Testis (tissue), 3 donors: ENCODE measurements around the gene KPNB1. TPM values are rescaled to one million over a fixed set of nuclear protein-coding genes. Genes with fewer than 3 reads are reported as not detected.

Source experiments
- DNase-seq: peaks from one replicate; pipeline ENCODE4 v3.0.0-alpha.2; 2019
- H3K27ac ChIP-seq, 2 donors: fragments of 200-600 bp; sonication (generic); one replicate each; pipeline ENCODE4 v1.5.1; 2019
- H3K27me3 ChIP-seq: fragments of 200-600 bp; sonication (generic); one replicate; pipeline ENCODE4 v1.5.1; 2019
- H3K36me3 ChIP-seq: fragments of 200-600 bp; sonication (generic); one replicate; pipeline ENCODE4 v1.5.1; 2017; ENCODE audit warnings: low read depth; ENCODE audit errors: missing control alignments
- H3K4me1 ChIP-seq: fragments of 200-600 bp; sonication (generic); one replicate; pipeline ENCODE4 v1.5.1; 2019
- H3K4me3 ChIP-seq, 2 donors: fragments of 200-600 bp; sonication (generic); one replicate each; pipeline ENCODE4 v1.5.1; 2017 to 2019
- H3K9me3 ChIP-seq: fragments of 200-600 bp; sonication (generic); one replicate; pipeline ENCODE4 v1.5.1; 2017
- CTCF ChIP-seq, 3 experiments: fragments of 450-650 bp in 2 of 3; fragments of 200-600 bp in 1 of 3; sonication (generic) in 1 of 3; IDR thresholded peaks; one replicate each; pipeline ENCODE4 v1.5.1; 2016 to 2019; ENCODE audit warnings: antibody characterized with exemption in 3 of 3, mild to moderate bottlenecking in 2 of 3, moderate library complexity in 1 of 3
- POLR2A ChIP-seq: fragments of 450-650 bp; IDR thresholded peaks from one replicate; pipeline ENCODE4 v1.6.1; 2017; ENCODE audit warnings: antibody characterized with exemption, mild to moderate bottlenecking, moderate library complexity
- WGBS, 2 donors: methylation state at CpG; one replicate each; pipeline ENCODE4 v1.1.5; 2018; 5-methylcytosine and 5-hydroxymethylcytosine counted together
- intact Hi-C: fragments of 100-400 bp; cut with DNase I; formaldehyde crosslinking; loops from one replicate; pipeline ENCODE4 v1.15.1; 2023; ENCODE audit warnings: low total_unique reads
- polyA plus RNA-seq: library from polyadenylated mRNA; stranded (reverse); fragments of 350-450 nt; fragmentation: Illumina TruSeq; extraction: RNeasy Lipid Tissue Mini Kit (QIAGEN cat#74804); gene quantifications from one replicate; pipeline ENCODE4 v1.2.3, GENCODE V29; 2014; ENCODE audit warnings: low read depth, low replicate concordance; ENCODE audit not compliant: insufficient read depth
- total RNA-seq, 2 donors: library from RNA; depleted of rRNA; stranded (reverse); fragments of >200 nt; gene quantifications; one replicate each; pipeline ENCODE4 v1.2.3, GENCODE V29; 2016

The KPNB1 gene
- total and polyA plus RNA-seq, 3 donors from 2014 or later: 262 to 391 (median 299) TPM

- 91% methylated on average over 5 of the region's 5 CpGs for WGBS, 2 donors
- H3K27ac ChIP-seq: no peak overlapping the region
- no peak for DNase-seq
- TF ChIP-seq CTCF (IDR thresholded peaks at IDR 0.05) (no peak), POLR2A (no peak)
- no peaks in the 10 kb centered on the region for H3K9me3 ChIP-seq
- H3K4me3 ChIP-seq: no peak overlapping the region
- no peaks in the 10 kb centered on the region for H3K27me3 ChIP-seq
- intact Hi-C loops: no loop called here
- no peaks in the 10 kb centered on the region for H3K36me3 ChIP-seq
- H3K4me1 ChIP-seq: peaks cover 8% of the 10 kb centered on the region
These were observed 54.0 kb downstream of the KPNB1 start for GRCh38 chr17:47703671-47704070.

GRCh38 chr17:47704116-47704515 is 54.4 kb downstream of the KPNB1 start:
- intact Hi-C loops: no loop called here
- Histone ChIP-seq H3K27me3 (no peaks in the 10 kb centered on the region), H3K4me3 (no peak overlapping the region), H3K36me3 (no peaks in the 10 kb centered on the region), H3K9me3 (no peaks in the 10 kb centered on the region), H3K27ac (no peak overlapping the region), H3K4me1 (peaks cover 8% of the 10 kb centered on the region)
- TF ChIP-seq CTCF (IDR thresholded peaks at IDR 0.05) (no peak), POLR2A (no peak)
- 52 to 98% methylated on average over 9 to 14 of the region's 14 CpGs for WGBS, 2 donors
- DNase-seq: no peak

- Histone ChIP-seq H3K27me3 (no peaks in the 10 kb centered on the region), H3K4me3 (no peak overlapping the region), H3K4me1 (peaks cover 8% of the 10 kb centered on the region), H3K36me3 (no peaks in the 10 kb centered on the region), H3K9me3 (no peaks in the 10 kb centered on the region), H3K27ac (no peak overlapping the region)
- no peak for TF ChIP-seq CTCF (IDR thresholded peaks at IDR 0.05)
- TF ChIP-seq POLR2A: no peak
- WGBS, 2 donors: 71 to 74% methylated on average over 6 of the region's 6 CpGs
- intact Hi-C loops: no loop called here
- DNase-seq: no peak
These were observed 55.0 kb downstream of the KPNB1 start for GRCh38 chr17:47704736-47705135.

- Histone ChIP-seq H3K4me3 (no peak overlapping the region), H3K4me1 (peaks cover 8% of the 10 kb centered on the region), H3K36me3 (no peaks in the 10 kb centered on the region), H3K9me3 (no peaks in the 10 kb centered on the region), H3K27me3 (no peaks in the 10 kb centered on the region), H3K27ac (no peak overlapping the region)
- 78 to 79% methylated on average over 11 to 12 of the region's 12 CpGs for WGBS, 2 donors
- intact Hi-C loops: no loop called here
- TF ChIP-seq POLR2A (no peak), CTCF (IDR thresholded peaks at IDR 0.05) (no peak)
- no peak for DNase-seq
These were observed 56.1 kb downstream of the KPNB1 start for GRCh38 chr17:47705536-47706530.
